Mesenchymal stem cell (in vitro differentiated cells and primary cell): ENCODE measurements around the gene RAPGEF5.

Experiments
- DNase-seq: peaks from one replicate; pipeline ENCODE4 v3.0.0-alpha.2; 2013
- H2AFZ ChIP-seq: one replicate; pipeline ENCODE4 v1.6.1; 2013; ENCODE audit warnings: low read depth, mild to moderate bottlenecking, control low read depth, inconsistent platforms, low read length, moderate library complexity
- H2AK5ac ChIP-seq: 2 replicates; pipeline ENCODE4 v1.6.1; 2013; ENCODE audit warnings: low read length, moderate library complexity, mild to moderate bottlenecking, inconsistent platforms; ENCODE audit not compliant: severe bottlenecking
- H2BK120ac ChIP-seq: one replicate; pipeline ENCODE4 v1.6.1; 2013; ENCODE audit warnings: low read depth, mild to moderate bottlenecking, inconsistent platforms, low read length, moderate library complexity
- H2BK12ac ChIP-seq, 2 experiments: one replicate each; pipeline ENCODE4 v1.6.1; 2013; ENCODE audit warnings: inconsistent platforms in 2 of 2, low read length in 2 of 2, mild to moderate bottlenecking in 2 of 2, moderate library complexity in 2 of 2, control low read depth in 1 of 2
- H2BK15ac ChIP-seq: one replicate; pipeline ENCODE4 v1.6.1; 2013; ENCODE audit warnings: mild to moderate bottlenecking, low read depth, inconsistent platforms; ENCODE audit not compliant: poor library complexity, severe bottlenecking
- H2BK5ac ChIP-seq: 2 replicates; pipeline ENCODE4 v1.6.1; 2013; ENCODE audit warnings: low read depth, mild to moderate bottlenecking, low read length, control low read depth, inconsistent platforms; ENCODE audit not compliant: poor library complexity, severe bottlenecking
- H3K14ac ChIP-seq, 2 experiments: one replicate each; pipeline ENCODE4 v1.6.1; 2013; ENCODE audit warnings: inconsistent platforms in 2 of 2, low read length in 2 of 2, control low read depth in 1 of 2, mild to moderate bottlenecking in 1 of 2, moderate library complexity in 1 of 2
- H3K18ac ChIP-seq, 2 experiments: one replicate each; pipeline ENCODE4 v1.6.1; 2013; ENCODE audit warnings: inconsistent platforms in 2 of 2, low read length in 2 of 2, control low read depth in 1 of 2, low read depth in 1 of 2, mild to moderate bottlenecking in 1 of 2
- H3K23ac ChIP-seq, 2 experiments: one replicate each; pipeline ENCODE4 v1.6.1; 2013; ENCODE audit warnings: inconsistent platforms in 2 of 2, low read length in 2 of 2, mild to moderate bottlenecking in 2 of 2, moderate library complexity in 2 of 2, control low read depth in 1 of 2
- H3K27ac ChIP-seq: 2 replicates; pipeline ENCODE4 v1.5.1; 2013; ENCODE audit warnings: mild to moderate bottlenecking, moderate library complexity, low read length, control low read depth, inconsistent platforms; ENCODE audit not compliant: poor library complexity, severe bottlenecking
- H3K27me3 ChIP-seq, 2 experiments: 2 replicates each; pipeline versions ENCODE4 v1.6.1 to v1.7.0; 2013; ENCODE audit warnings: low read length in 2 of 2, mild to moderate bottlenecking in 2 of 2, moderate library complexity in 2 of 2, control low read depth in 1 of 2, inconsistent platforms in 1 of 2; ENCODE audit not compliant: control insufficient read depth in 1 of 2, insufficient read depth in 1 of 2
- H3K36me3 ChIP-seq, 2 experiments: 2 replicates each; pipeline versions ENCODE4 v1.6.1 to v1.7.0; 2013; ENCODE audit warnings: low read length in 2 of 2, control low read depth in 1 of 2, inconsistent platforms in 1 of 2, low read depth in 1 of 2, mild to moderate bottlenecking in 1 of 2; ENCODE audit not compliant: insufficient read depth in 2 of 2, control insufficient read depth in 1 of 2
- H3K4ac ChIP-seq, 2 experiments: one replicate each; pipeline ENCODE4 v1.6.1; 2013; ENCODE audit warnings: inconsistent platforms in 2 of 2, low read length in 2 of 2, mild to moderate bottlenecking in 2 of 2, moderate library complexity in 2 of 2, control low read depth in 1 of 2, low read depth in 1 of 2
- H3K4me1 ChIP-seq: 2 replicates; pipeline ENCODE4 v1.6.1; 2013; ENCODE audit warnings: low read depth, low read length, control low read depth; ENCODE audit not compliant: control insufficient read depth, insufficient read depth
- H3K4me2 ChIP-seq: 2 replicates; pipeline ENCODE4 v1.6.1; 2013; ENCODE audit warnings: low read length, mild to moderate bottlenecking, inconsistent platforms; ENCODE audit not compliant: poor library complexity, severe bottlenecking
- H3K4me3 ChIP-seq, 2 experiments: 2 replicates each; pipeline versions ENCODE4 v1.5.1 to v1.7.0; 2013; ENCODE audit warnings: low read length in 2 of 2, mild to moderate bottlenecking in 2 of 2, control low read depth in 1 of 2, low read depth in 1 of 2; ENCODE audit not compliant: insufficient read depth in 1 of 2
- H3K79me1 ChIP-seq: replicated peaks from 2 replicates; pipeline ENCODE4 v1.6.1; 2013; ENCODE audit warnings: mild to moderate bottlenecking, control low read depth, low read length, inconsistent platforms; ENCODE audit not compliant: poor library complexity, severe bottlenecking
- H3K9ac ChIP-seq: 2 replicates; pipeline ENCODE4 v1.7.0; 2013; ENCODE audit warnings: mild to moderate bottlenecking, low read length, moderate library complexity
- H3K9me3 ChIP-seq: 2 replicates; pipeline ENCODE4 v1.7.0; 2013; ENCODE audit warnings: mild to moderate bottlenecking, low read length; ENCODE audit not compliant: control insufficient read depth
- H4K8ac ChIP-seq: one replicate; pipeline ENCODE4 v1.6.1; 2013; ENCODE audit warnings: inconsistent platforms, mild to moderate bottlenecking, low read length, moderate library complexity
- H4K91ac ChIP-seq: one replicate; pipeline ENCODE4 v1.6.1; 2013; ENCODE audit warnings: mild to moderate bottlenecking, low read length, inconsistent platforms
- WGBS: methylation state at CpG from one replicate; pipeline ENCODE4 v1.1.7; 2013; ENCODE audit warnings: mixed read lengths; 5-methylcytosine and 5-hydroxymethylcytosine counted together

The RAPGEF5 gene

GRCh38 chr7:22153432-22154142, 203.4 kb downstream of the RAPGEF5 start:
- no peak overlapping the region for H3K14ac ChIP-seq
- no peaks in the 10 kb centered on the region for H3K9me3 ChIP-seq
- no peak overlapping the region for H2BK12ac ChIP-seq
- no peak overlapping the region for H3K4me2 ChIP-seq
- WGBS: 81% methylated on average over 5 of the region's 8 CpGs
- H3K9ac ChIP-seq: no peak overlapping the region
- no peak overlapping the region for H2AFZ ChIP-seq
- no peaks in the 10 kb centered on the region for H3K36me3 ChIP-seq
- H3K4me3 ChIP-seq: no peak overlapping the region
- H3K27ac ChIP-seq: no peak overlapping the region
- no peak overlapping the region for H2BK120ac ChIP-seq
- H3K27me3 ChIP-seq: no peaks in the 10 kb centered on the region
- H2BK15ac ChIP-seq: no peak overlapping the region
- H2AK5ac ChIP-seq: no peak overlapping the region
- H2BK5ac ChIP-seq: no peak overlapping the region
- no peak for DNase-seq
- H3K18ac ChIP-seq: no peak overlapping the region
- H3K23ac ChIP-seq: no peak overlapping the region
- no peak overlapping the region for H4K91ac ChIP-seq
- no peak overlapping the region for H3K4ac ChIP-seq
- no peaks in the 10 kb centered on the region for H3K4me1 ChIP-seq
- no peak overlapping the region for H4K8ac ChIP-seq
- no peaks in the 10 kb centered on the region for H3K79me1 ChIP-seq

DNA sequence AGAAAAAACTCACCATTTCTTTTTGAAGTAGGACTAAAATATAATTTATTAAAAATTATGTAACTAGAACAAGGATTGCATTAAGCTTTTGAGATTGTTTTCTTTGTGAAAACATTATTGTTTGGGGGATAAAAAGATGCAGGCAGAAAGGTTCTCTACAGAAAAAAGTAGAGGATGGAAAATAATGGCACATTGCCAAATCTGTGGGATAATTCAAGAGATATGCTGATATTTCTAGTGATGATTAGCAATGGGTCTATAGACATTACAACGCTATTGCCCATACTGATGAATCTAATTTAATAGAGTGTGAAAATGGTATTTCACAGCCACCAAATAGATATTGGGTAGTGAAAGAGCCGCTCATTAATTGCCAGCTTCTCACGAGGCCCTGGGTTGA, 204.3 kb downstream of the RAPGEF5 start:
- Histone ChIP-seq H4K8ac (no peak overlapping the region), H3K27ac (no peak overlapping the region), H2AK5ac (no peak overlapping the region), H4K91ac (no peak overlapping the region), H3K23ac (no peak overlapping the region), H3K4ac (no peak overlapping the region), H3K18ac (no peak overlapping the region), H3K4me1 (no peaks in the 10 kb centered on the region), H3K4me3 (no peak overlapping the region), H2BK15ac (no peak overlapping the region), H3K27me3 (no peaks in the 10 kb centered on the region), H3K4me2 (no peak overlapping the region), H3K79me1 (no peaks in the 10 kb centered on the region), H3K14ac (no peak overlapping the region), H2BK120ac (peak overlapping the region; percentile 45), H2AFZ (no peak overlapping the region), H2BK12ac (no peak overlapping the region), H3K9me3 (no peaks in the 10 kb centered on the region), H3K36me3 (no peaks in the 10 kb centered on the region), H3K9ac (no peak overlapping the region), H2BK5ac (no peak overlapping the region)
- WGBS: 100% methylated on average over 3 of the region's 3 CpGs
- no peak for DNase-seq

GRCh38 chr7:22151901-22152300, 205.1 kb downstream of the RAPGEF5 start:
- Histone ChIP-seq H3K36me3 (no peaks in the 10 kb centered on the region), H3K79me1 (no peaks in the 10 kb centered on the region), H3K18ac (no peak overlapping the region), H4K91ac (no peak overlapping the region), H3K27me3 (no peaks in the 10 kb centered on the region), H3K9me3 (no peaks in the 10 kb centered on the region), H4K8ac (no peak overlapping the region), H2AFZ (no peak overlapping the region), H3K9ac (no peak overlapping the region), H2BK15ac (no peak overlapping the region), H2BK12ac (no peak overlapping the region), H3K4me2 (no peak overlapping the region), H3K4me3 (no peak overlapping the region), H3K23ac (no peak overlapping the region), H3K14ac (no peak overlapping the region), H3K4me1 (no peaks in the 10 kb centered on the region), H2BK120ac (no peak overlapping the region), H2AK5ac (no peak overlapping the region), H2BK5ac (no peak overlapping the region), H3K27ac (no peak overlapping the region), H3K4ac (no peak overlapping the region)
- DNase-seq: no peak
- WGBS: 100% methylated on average over 2 of the region's 2 CpGs

GRCh38 chr7:22150221-22150620, 206.7 kb downstream of the RAPGEF5 start:
- no peaks in the 10 kb centered on the region for H3K27me3 ChIP-seq
- H2BK120ac ChIP-seq: no peak overlapping the region

More at GRCh38 chr7:22150221-22150620, 206.7 kb downstream of the RAPGEF5 start:
- no peaks in the 10 kb centered on the region for H3K79me1 ChIP-seq
- no peak overlapping the region for H2AK5ac ChIP-seq
- H2AFZ ChIP-seq: no peak overlapping the region
- no peaks in the 10 kb centered on the region for H3K9me3 ChIP-seq
- no peak overlapping the region for H3K4ac ChIP-seq
- no peaks in the 10 kb centered on the region for H3K36me3 ChIP-seq
- WGBS: 98% methylated on average over 4 of the region's 5 CpGs
- H4K8ac ChIP-seq: no peak overlapping the region
- no peak overlapping the region for H3K18ac ChIP-seq
- H3K14ac ChIP-seq: no peak overlapping the region
- no peak overlapping the region for H2BK15ac ChIP-seq
- no peak overlapping the region for H3K4me3 ChIP-seq
- H2BK5ac ChIP-seq: no peak overlapping the region
- H3K4me1 ChIP-seq: no peaks in the 10 kb centered on the region
- no peak overlapping the region for H3K9ac ChIP-seq
- H3K23ac ChIP-seq: no peak overlapping the region
- no peak overlapping the region for H4K91ac ChIP-seq
- H2BK12ac ChIP-seq: no peak overlapping the region
- H3K27ac ChIP-seq: no peak overlapping the region
- H3K4me2 ChIP-seq: no peak overlapping the region
- DNase-seq: no peak
